Activated CD8-positive, alpha-beta memory T cell treated with anti-CD3 and anti-CD28 coated beads, Interleukin-2, amount 50 U/mL, for 24 hours (primary cell): ENCODE results near the gene MAPK8IP1.

Experiments
- DNase-seq: peaks from one replicate; pipeline ENCODE4 v3.0.0-alpha.2; 2020; ENCODE audit errors: extremely low read depth

Gene MAPK8IP1

GRCh38 chr11:45909594-45910475 lies 24.4 kb downstream of the MAPK8IP1 start:
- no peak for DNase-seq

GRCh38 chr11:45910623-45911022 lies 25.2 kb downstream of the MAPK8IP1 start:
- DNase-seq = no peak

- no peak for DNase-seq
These were observed 28.1 kb downstream of the MAPK8IP1 start for GRCh38 chr11:45913514-45913913.

- DNase-seq = no peak
These were observed 28.6 kb downstream of the MAPK8IP1 start for GRCh38 chr11:45913942-45914635.

GRCh38 chr11:45915446-45915845 lies 30.0 kb downstream of the MAPK8IP1 start:
- DNase-seq = no peak

GRCh38 chr11:45917286-45917622 lies 31.8 kb downstream of the MAPK8IP1 start:
- no peak for DNase-seq

- DNase-seq = peak; percentile 91
These were observed 32.3 kb downstream of the MAPK8IP1 start, which contains the start of gene PEX16 for GRCh38 chr11:45917623-45918330. Gene PEX16 (minus strand): TSS chr11:45917877. CDS start chr11:45917811, 66 bp downstream.

- DNase-seq = peak; percentile 27
These were observed 33.0 kb downstream of the MAPK8IP1 start for GRCh38 chr11:45918331-45918941.

GRCh38 chr11:45918962-45919675 lies 33.7 kb downstream of the MAPK8IP1 start:
- no peak for DNase-seq

- DNase-seq = no peak
These were observed 34.5 kb downstream of the MAPK8IP1 start for GRCh38 chr11:45919806-45920530.

- no peak for DNase-seq
These were observed 35.4 kb downstream of the MAPK8IP1 start for GRCh38 chr11:45920531-45921477.

GRCh38 chr11:45921561-45922424 lies 36.3 kb downstream of the MAPK8IP1 start:
- no peak for DNase-seq

GRCh38 chr11:45922425-45923082 lies 37.1 kb downstream of the MAPK8IP1 start, which contains the start of gene LARGE2:
Gene LARGE2 (plus strand): TSS chr11:45922656. CDS start chr11:45922883, 227 bp downstream.
- no peak for DNase-seq

GRCh38 chr11:45924036-45924915 lies 38.8 kb downstream of the MAPK8IP1 start:
- no peak for DNase-seq

- no peak for DNase-seq
These were observed 39.5 kb downstream of the MAPK8IP1 start for GRCh38 chr11:45924927-45925326.

GRCh38 chr11:45925550-45925949 lies 40.1 kb downstream of the MAPK8IP1 start:
- DNase-seq = no peak

GRCh38 chr11:45926001-45926401 lies 40.5 kb downstream of the MAPK8IP1 start:
- no peak for DNase-seq
